HUES6 (cell line): ENCODE data around the gene SH3GL3.

Experiments
- H3K27ac ChIP-seq: 2 replicates; pipeline ENCODE4 v1.7.0; 2013; ENCODE audit warnings: low read depth, mild to moderate bottlenecking, low read length, inconsistent platforms
- H3K27me3 ChIP-seq: 2 replicates; pipeline ENCODE4 v1.6.1; 2013; ENCODE audit warnings: low read length; ENCODE audit not compliant: control insufficient read depth, insufficient read depth
- H3K36me3 ChIP-seq: 2 replicates; pipeline ENCODE4 v1.6.1; 2013; ENCODE audit warnings: low read length; ENCODE audit not compliant: control insufficient read depth, insufficient read depth
- H3K4me1 ChIP-seq: 2 replicates; pipeline ENCODE4 v1.6.1; 2013; ENCODE audit warnings: low read length; ENCODE audit not compliant: control insufficient read depth, insufficient read depth
- H3K4me3 ChIP-seq: 2 replicates; pipeline ENCODE4 v1.5.1; 2013; ENCODE audit warnings: low read depth, low read length
- H3K9ac ChIP-seq: one replicate; pipeline ENCODE4 v1.6.1; 2013; ENCODE audit warnings: mild to moderate bottlenecking, low read length
- H3K9me3 ChIP-seq: 2 replicates; pipeline ENCODE4 v1.6.1; 2013; ENCODE audit warnings: low read depth, low read length; ENCODE audit not compliant: control insufficient read depth, insufficient read depth

Gene SH3GL3

DNA sequence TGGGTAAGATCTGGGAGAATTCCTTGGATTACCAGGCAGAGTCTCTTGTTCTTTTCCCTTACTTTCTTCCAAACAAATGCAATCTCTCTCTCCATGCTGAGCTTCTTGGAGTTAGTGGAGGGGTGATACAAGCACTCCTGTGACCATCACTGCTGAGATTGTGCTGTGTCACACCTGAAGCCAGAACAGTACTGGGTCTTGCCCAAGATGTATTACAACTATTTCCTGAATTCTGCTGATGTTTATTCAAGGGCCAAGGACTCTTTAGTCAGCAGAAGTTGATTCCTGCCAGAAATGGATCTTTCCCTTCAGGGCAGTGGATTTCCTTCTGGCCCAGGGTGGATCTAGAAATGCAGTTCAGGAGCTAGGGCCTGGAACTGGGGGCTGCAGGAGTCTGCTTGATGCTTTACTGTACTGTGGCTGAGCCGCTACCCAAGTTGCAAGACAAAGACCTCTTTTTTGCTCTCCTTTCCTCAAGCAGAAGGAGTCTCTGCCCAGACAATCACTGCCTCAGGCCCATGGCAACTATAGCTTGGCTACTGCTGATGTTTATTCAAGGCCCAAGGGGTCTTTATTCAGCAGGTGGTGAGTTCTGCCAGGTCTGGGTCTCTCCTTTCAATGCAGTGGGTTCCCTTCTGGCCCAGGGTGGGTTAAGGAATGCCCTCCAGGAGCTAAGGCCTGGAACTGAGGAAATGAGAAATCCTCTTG lies 98.8 kb downstream of the SH3GL3 start:
- no peak overlapping the region for H3K27ac ChIP-seq
- peaks cover 11% of the 10 kb centered on the region for H3K9me3 ChIP-seq
- H3K36me3 ChIP-seq, result no peaks in the 10 kb centered on the region
- H3K4me3 ChIP-seq, result no peak overlapping the region
- H3K9ac ChIP-seq, result no peak overlapping the region
- H3K4me1 ChIP-seq, result peaks cover 23% of the 10 kb centered on the region
- no peaks in the 10 kb centered on the region for H3K27me3 ChIP-seq

DNA sequence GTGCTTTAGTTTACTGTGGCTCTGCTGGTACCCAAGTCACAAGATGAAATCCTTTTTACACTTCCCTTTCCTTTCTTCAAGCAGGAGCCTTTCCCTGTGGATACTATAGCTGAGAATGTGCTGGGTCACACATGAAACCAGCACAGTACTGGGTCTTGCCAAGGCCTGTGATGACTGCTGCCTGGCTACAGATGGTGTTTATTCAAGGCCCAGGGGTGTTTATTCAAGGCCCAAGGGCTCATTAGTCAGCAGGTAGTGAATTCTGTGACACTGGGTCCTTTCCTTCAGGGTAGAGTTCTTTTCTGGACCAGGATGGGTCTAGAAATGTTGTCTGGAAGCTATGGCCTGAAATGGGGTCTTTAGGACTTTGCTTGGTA lies 99.4 kb downstream of the SH3GL3 start:
- no peak overlapping the region for H3K4me3 ChIP-seq
- peaks cover 23% of the 10 kb centered on the region for H3K4me1 ChIP-seq
- H3K9ac ChIP-seq, result no peak overlapping the region
- no peaks in the 10 kb centered on the region for H3K36me3 ChIP-seq
- no peaks in the 10 kb centered on the region for H3K27me3 ChIP-seq
- no peak overlapping the region for H3K27ac ChIP-seq
- H3K9me3 ChIP-seq, result peaks cover 11% of the 10 kb centered on the region

DNA sequence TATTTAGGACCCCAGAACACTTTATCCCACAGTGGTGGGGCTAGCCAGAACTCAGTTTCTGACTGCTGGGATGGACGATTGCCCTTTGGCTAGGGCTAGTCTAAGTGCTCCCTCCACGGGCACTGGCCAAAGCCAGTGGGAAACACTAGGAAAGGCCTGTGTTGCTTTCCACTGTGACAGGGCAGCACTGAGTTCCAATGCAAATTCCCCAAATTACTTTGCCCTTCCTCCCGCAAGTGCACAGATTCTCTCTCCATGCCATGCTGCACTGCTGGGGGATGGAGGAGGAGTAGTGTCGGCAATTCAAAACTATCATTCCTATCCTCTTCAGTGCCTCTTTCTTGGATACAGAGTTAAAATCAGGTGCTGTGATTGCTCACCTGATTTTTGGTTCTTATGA lies 100.0 kb downstream of the SH3GL3 start:
- H3K9ac ChIP-seq, result no peak overlapping the region
- peaks cover 23% of the 10 kb centered on the region for H3K4me1 ChIP-seq
- H3K27ac ChIP-seq, result no peak overlapping the region
- peaks cover 11% of the 10 kb centered on the region for H3K9me3 ChIP-seq
- no peaks in the 10 kb centered on the region for H3K36me3 ChIP-seq
- no peak overlapping the region for H3K4me3 ChIP-seq
- H3K27me3 ChIP-seq, result no peaks in the 10 kb centered on the region

DNA sequence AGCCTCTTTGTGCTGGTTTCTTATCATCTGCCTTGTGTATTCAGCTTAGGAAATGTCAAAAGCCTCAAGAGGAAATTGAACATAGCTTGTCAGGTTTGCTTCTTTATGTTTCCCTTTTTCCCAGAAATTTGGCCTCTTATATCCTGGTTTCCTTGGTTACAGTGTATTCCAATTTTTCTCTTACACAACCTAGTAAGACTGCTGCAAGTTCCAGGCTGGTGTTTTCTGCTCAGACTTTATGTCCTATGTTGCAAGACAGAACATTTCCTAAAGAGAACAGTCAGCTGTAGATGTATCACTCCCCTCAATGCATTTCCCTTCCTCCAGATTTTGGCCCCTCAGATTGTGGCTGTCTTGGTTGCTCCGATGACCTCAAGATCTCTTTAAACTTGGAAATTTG lies 102.5 kb downstream of the SH3GL3 start:
- no peak overlapping the region for H3K9ac ChIP-seq

DNA sequence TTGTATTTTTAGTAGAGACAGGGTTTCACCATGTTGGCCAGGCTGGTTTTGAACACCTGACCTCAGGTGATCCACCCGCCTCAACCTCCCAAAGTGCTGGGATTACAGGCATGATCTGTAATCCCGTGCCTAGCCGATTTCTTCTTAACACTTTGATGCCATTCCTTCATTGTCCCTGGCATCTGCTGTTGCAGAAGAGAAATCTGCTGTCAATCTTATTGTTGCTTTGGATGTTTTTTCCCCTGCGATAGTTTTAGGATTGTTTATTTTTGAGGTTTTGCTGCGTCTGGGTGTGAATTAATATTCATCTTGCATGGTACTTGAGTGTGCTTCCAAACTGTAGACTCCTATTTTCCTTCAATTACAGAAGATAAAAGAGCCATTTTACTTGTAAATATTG lies 107.4 kb downstream of the SH3GL3 start:
- Histone ChIP-seq H3K4me1 (no peaks in the 10 kb centered on the region), H3K9me3 (no peaks in the 10 kb centered on the region; the same call in 1 of the 2 replicates), H3K27ac (no peak overlapping the region), H3K36me3 (no peaks in the 10 kb centered on the region), H3K27me3 (no peaks in the 10 kb centered on the region), H3K4me3 (no peak overlapping the region), H3K9ac (no peak overlapping the region)

More for the DNA sequence above, 102.5 kb downstream of the SH3GL3 start:
- Histone ChIP-seq H3K4me1 (peaks cover 23% of the 10 kb centered on the region), H3K27me3 (no peaks in the 10 kb centered on the region), H3K27ac (no peak overlapping the region), H3K9me3 (no peaks in the 10 kb centered on the region; the same call in 1 of the 2 replicates), H3K4me3 (no peak overlapping the region), H3K36me3 (no peaks in the 10 kb centered on the region)

DNA sequence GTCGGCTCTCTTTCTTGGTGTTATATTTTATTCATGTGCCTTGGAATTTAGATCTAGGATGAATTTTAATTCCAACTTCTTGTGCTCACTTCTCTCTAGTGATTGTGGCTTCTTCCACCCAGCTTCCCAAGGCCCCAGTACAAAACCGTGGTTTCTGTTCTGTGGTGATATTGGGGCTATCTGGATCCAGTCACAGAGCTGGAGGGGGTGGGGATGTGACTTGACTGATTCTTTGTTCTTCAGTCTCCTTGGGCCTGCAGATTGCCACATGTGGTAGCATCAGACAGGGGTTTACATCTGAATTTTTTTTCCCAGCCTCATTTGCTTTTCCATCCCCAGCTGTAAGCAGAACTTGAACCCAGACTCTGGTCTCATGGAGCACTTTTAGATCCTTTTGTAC lies 108.2 kb downstream of the SH3GL3 start:
- no peak overlapping the region for H3K4me3 ChIP-seq
- no peak overlapping the region for H3K9ac ChIP-seq
- H3K9me3 ChIP-seq, result no peaks in the 10 kb centered on the region; the same call in 1 of the 2 replicates
- H3K36me3 ChIP-seq, result no peaks in the 10 kb centered on the region
- H3K27me3 ChIP-seq, result no peaks in the 10 kb centered on the region
- no peak overlapping the region for H3K27ac ChIP-seq
- no peaks in the 10 kb centered on the region for H3K4me1 ChIP-seq

DNA sequence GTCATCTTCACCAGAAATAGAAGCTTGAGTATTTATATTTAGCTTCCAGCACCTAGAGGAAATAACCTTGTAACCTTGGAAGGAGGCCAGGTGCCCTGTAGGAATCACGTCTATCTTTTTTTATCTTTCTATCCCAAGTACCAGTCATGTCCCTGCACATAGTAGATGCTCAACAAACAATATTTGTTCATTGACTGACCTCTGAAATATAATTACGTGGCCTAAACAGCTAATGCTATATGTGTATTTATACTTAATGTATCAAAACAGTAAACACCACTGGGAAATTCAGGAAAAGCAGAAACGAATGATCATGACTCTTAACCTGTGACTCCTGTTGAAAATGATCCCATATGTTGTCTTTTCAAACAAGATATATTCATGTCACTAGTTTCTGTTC lies 108.9 kb downstream of the SH3GL3 start:
- H3K9me3 ChIP-seq, result no peaks in the 10 kb centered on the region; the same call in 1 of the 2 replicates
- H3K4me3 ChIP-seq, result no peak overlapping the region
- no peaks in the 10 kb centered on the region for H3K4me1 ChIP-seq
- no peaks in the 10 kb centered on the region for H3K36me3 ChIP-seq
- no peak overlapping the region for H3K9ac ChIP-seq
- no peaks in the 10 kb centered on the region for H3K27me3 ChIP-seq
- no peak overlapping the region for H3K27ac ChIP-seq

DNA sequence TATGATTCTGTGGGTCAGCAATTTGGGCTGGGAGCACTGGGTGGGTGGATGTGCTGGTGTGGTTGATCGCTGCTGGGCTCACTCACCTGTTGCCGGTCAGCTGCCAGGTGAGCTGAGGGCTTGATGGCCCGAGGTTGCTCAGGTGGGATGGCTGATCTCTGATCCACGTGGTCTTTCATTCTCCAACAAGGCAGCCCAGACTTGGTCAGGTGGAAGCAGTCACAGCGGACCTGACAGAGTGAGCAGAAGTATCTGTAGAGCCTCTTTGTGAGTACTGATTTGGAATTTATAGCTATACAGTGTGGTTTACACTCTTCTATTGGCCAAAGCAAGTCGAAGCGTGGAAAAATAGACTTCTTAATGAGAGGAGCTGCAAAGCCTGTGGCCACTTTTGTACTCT lies 109.6 kb downstream of the SH3GL3 start:
- Histone ChIP-seq H3K9ac (no peak overlapping the region), H3K36me3 (no peaks in the 10 kb centered on the region), H3K4me1 (no peaks in the 10 kb centered on the region), H3K27ac (no peak overlapping the region), H3K4me3 (no peak overlapping the region), H3K9me3 (no peaks in the 10 kb centered on the region; the same call in 1 of the 2 replicates), H3K27me3 (no peaks in the 10 kb centered on the region)

DNA sequence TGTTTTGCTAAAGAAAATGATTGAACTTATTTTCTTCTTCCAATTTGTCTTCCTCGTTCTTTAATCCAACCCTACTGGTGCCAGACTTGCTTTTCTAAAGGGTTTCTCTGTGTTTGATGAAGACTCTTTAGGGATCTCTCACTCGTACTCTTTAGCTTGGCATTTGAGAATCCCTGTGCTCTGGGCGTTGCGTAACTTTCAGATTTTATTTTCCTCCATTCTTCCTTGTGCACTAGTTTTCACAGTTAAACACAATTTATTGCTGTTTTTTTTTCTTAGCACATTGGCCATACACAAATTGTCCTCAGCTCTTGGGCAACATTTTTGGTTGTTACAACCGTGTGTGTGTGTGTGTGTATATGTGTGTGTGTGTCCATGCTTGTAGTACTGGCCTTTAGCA lies 111.0 kb downstream of the SH3GL3 start:
- Histone ChIP-seq H3K4me1 (no peaks in the 10 kb centered on the region), H3K36me3 (no peaks in the 10 kb centered on the region), H3K27me3 (no peaks in the 10 kb centered on the region), H3K27ac (no peak overlapping the region), H3K9me3 (no peaks in the 10 kb centered on the region; the same call in 1 of the 2 replicates), H3K9ac (no peak overlapping the region), H3K4me3 (no peak overlapping the region)

DNA sequence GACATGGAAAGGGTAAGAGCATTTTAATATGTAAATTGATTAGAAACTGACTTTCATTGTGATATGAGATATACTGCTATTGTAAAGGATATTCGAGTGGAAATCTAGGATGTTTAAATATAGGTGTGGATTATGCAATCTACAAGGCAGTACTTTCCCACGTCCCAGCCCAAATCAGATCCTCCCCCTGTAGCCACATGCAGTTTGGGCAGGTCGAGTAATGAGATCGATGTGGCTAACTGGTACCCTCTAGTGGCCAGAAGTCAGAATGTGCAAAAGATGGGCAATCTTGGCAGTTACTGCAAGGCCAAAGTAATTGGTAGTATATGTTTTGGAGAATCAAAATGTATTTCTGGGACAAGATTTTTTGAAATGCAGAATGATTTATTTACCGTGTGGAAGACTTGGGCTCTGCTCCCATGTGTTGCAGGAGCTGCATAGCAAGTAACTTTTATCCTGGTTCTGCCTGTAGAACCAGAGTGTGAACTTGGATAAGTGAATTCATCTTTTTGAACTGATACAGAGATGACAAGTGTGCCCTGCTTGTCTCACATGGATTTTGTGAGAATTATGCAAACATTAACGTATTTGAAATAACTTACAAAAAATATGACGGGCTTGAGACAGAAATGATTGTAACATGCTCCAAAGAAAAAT lies 112.3 kb downstream of the SH3GL3 start:
- H3K9ac ChIP-seq, result no peak overlapping the region
- H3K4me3 ChIP-seq, result no peak overlapping the region
- H3K4me1 ChIP-seq, result no peaks in the 10 kb centered on the region
- no peak overlapping the region for H3K27ac ChIP-seq
- no peaks in the 10 kb centered on the region for H3K36me3 ChIP-seq
- H3K27me3 ChIP-seq, result no peaks in the 10 kb centered on the region
- H3K9me3 ChIP-seq, result no peaks in the 10 kb centered on the region; the same call in 1 of the 2 replicates

DNA sequence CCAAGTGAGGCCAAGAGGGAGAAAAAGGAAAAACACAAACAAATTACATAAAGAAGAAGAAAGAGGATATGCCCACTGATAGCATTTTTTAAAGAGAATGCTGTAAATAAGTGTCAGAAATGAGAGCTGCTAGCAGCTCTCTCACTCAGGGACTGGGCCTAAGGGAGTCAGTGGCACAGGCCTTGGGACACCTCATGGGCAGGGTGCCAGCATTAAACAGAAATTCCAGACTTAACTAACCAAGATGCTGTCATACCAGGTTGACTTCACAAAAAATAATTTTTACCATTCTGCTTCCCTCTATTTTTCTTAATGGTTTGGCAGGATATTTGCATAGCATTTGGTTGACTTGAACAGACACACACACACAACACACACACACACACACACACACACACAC lies 114.5 kb downstream of the SH3GL3 start:
- no peak overlapping the region for H3K27ac ChIP-seq
- no peak overlapping the region for H3K9ac ChIP-seq
- H3K36me3 ChIP-seq, result no peaks in the 10 kb centered on the region
- H3K4me1 ChIP-seq, result no peaks in the 10 kb centered on the region
- H3K9me3 ChIP-seq, result no peaks in the 10 kb centered on the region
- no peak overlapping the region for H3K4me3 ChIP-seq
- H3K27me3 ChIP-seq, result no peaks in the 10 kb centered on the region
